NCI-H446 treated with DMSO at 0.1 percent for 48 hours (cell line): ENCODE data around the gene SUPT3H.
"Not testable (repeated sequence)": the region's sequence is repeated elsewhere in the genome, so short reads cannot be mapped to it uniquely, and the experiment has no call there.

Experiments
- DNase-seq: peaks from one replicate; lab custom pipeline; 2025; lab: John Stamatoyannopoulos, UW

SUPT3H gene

GRCh38 chr6:45054610-45055009 lies 323.1 kb downstream of the SUPT3H start:
- DNase-seq, result no peak

GRCh38 chr6:45052325-45052724 lies 325.4 kb downstream of the SUPT3H start:
- DNase-seq, result no peak

GRCh38 chr6:45049188-45049843 lies 328.4 kb downstream of the SUPT3H start:
- no peak for DNase-seq

- no peak for DNase-seq
Observed at GRCh38 chr6:45047573-45047972, 330.2 kb downstream of the SUPT3H start.

- DNase-seq, result no peak
Observed at GRCh38 chr6:45045253-45045601, 332.5 kb downstream of the SUPT3H start.

GRCh38 chr6:45044510-45045252 lies 333.1 kb downstream of the SUPT3H start:
- DNase-seq, result no peak

GRCh38 chr6:45044086-45044485 lies 333.6 kb downstream of the SUPT3H start:
- DNase-seq, result no peak

GRCh38 chr6:45042673-45043072 lies 335.1 kb downstream of the SUPT3H start:
- DNase-seq, result not testable (repeated sequence)

- DNase-seq, result no peak
Observed at GRCh38 chr6:45038226-45038625, 339.5 kb downstream of the SUPT3H start.

GRCh38 chr6:45036103-45036502 lies 341.6 kb downstream of the SUPT3H start:
- DNase-seq, result no peak

- DNase-seq, result no peak
Observed at GRCh38 chr6:45032426-45032825, 345.3 kb downstream of the SUPT3H start.

GRCh38 chr6:45031601-45032000 lies 346.1 kb downstream of the SUPT3H start:
- DNase-seq, result no peak

GRCh38 chr6:45027126-45027525 lies 350.6 kb downstream of the SUPT3H start:
- DNase-seq, result no peak

GRCh38 chr6:45026003-45026516 lies 351.7 kb downstream of the SUPT3H start:
- no peak for DNase-seq

- DNase-seq, result no peak
Observed at GRCh38 chr6:45024610-45025009, 353.1 kb downstream of the SUPT3H start.

- no peak for DNase-seq
Observed at GRCh38 chr6:45021676-45022075, 356.1 kb downstream of the SUPT3H start.

GRCh38 chr6:45012687-45013086 lies 365.0 kb downstream of the SUPT3H start:
- DNase-seq, result no peak

GRCh38 chr6:45009576-45009975 lies 368.2 kb downstream of the SUPT3H start:
- no peak for DNase-seq

GRCh38 chr6:45006893-45007292 lies 370.8 kb downstream of the SUPT3H start:
- DNase-seq, result no peak

- DNase-seq, result no peak
Observed at GRCh38 chr6:45003961-45004360, 373.8 kb downstream of the SUPT3H start.

GRCh38 chr6:45003387-45003786 lies 374.3 kb downstream of the SUPT3H start:
- DNase-seq, result no peak

GRCh38 chr6:45002390-45003105 lies 375.2 kb downstream of the SUPT3H start:
- no peak for DNase-seq

GRCh38 chr6:45001663-45002062 lies 376.1 kb downstream of the SUPT3H start:
- DNase-seq, result no peak
